HG03457 (cell line): ENCODE data around the gene BSG.
"Not testable (repeated sequence)": the region's sequence is repeated elsewhere in the genome, so short reads cannot be mapped to it uniquely, and the experiment has no call there.

Experiments
- ATAC-seq: cut with Tn5 transposase; IDR thresholded peaks from one replicate; pipeline ENCODE4 v1.9.1; 2021; ENCODE audit warnings: moderate number of reproducible peaks; ENCODE audit not compliant: unreplicated experiment

Gene BSG

GRCh38 chr19:585146-585545 lies 12.8 kb downstream of the BSG start:
- not testable (repeated sequence) for ATAC-seq

- no peak for ATAC-seq
Measured at GRCh38 chr19:585551-586110, 13.2 kb downstream of the BSG start.

GRCh38 chr19:588093-588740 lies 15.8 kb downstream of the BSG start:
- ATAC-seq: no peak

- no peak for ATAC-seq
Measured at GRCh38 chr19:588741-589692, 16.6 kb downstream of the BSG start.

GRCh38 chr19:589693-590395 lies 17.4 kb downstream of the BSG start, which contains the start of gene HCN2:
Gene HCN2, plus strand, starts transcription at chr19:589881. Its CDS starts 65 bp downstream, at chr19:589946.
- no peak for ATAC-seq

- ATAC-seq: no peak
Measured at GRCh38 chr19:590396-590745, 18.0 kb downstream of the BSG start.

- no peak for ATAC-seq
Measured at GRCh38 chr19:590750-591098, 18.3 kb downstream of the BSG start.

GRCh38 chr19:591099-591958 lies 18.9 kb downstream of the BSG start:
- ATAC-seq: no peak

GRCh38 chr19:592101-592500 lies 19.7 kb downstream of the BSG start:
- no peak for ATAC-seq

GRCh38 chr19:593055-593454 lies 20.7 kb downstream of the BSG start:
- no peak for ATAC-seq

GRCh38 chr19:593505-593904 lies 21.1 kb downstream of the BSG start:
- ATAC-seq: no peak

- no peak for ATAC-seq
Measured at GRCh38 chr19:594265-594870, 22.0 kb downstream of the BSG start.

GRCh38 chr19:595326-596262 lies 23.2 kb downstream of the BSG start:
- ATAC-seq: no peak

GRCh38 chr19:596263-596655 lies 23.9 kb downstream of the BSG start:
- ATAC-seq: no peak

- no peak for ATAC-seq
Measured at GRCh38 chr19:597406-598315, 25.3 kb downstream of the BSG start.

- no peak for ATAC-seq
Measured at GRCh38 chr19:601310-601709, 28.9 kb downstream of the BSG start.

- ATAC-seq: no peak
Measured at GRCh38 chr19:601790-602189, 29.4 kb downstream of the BSG start.
